Activated CD8-positive, alpha-beta T cell treated with anti-CD3 and anti-CD28 coated beads, Interleukin-2, amount 10 ng/mL, durations not matched to agents 7 days and 5 days (primary cell): ENCODE results near the gene DCTN2. TPM values are rescaled to one million over a fixed set of nuclear protein-coding genes. Genes with fewer than 3 reads are reported as not detected.
A peak's percentile ranks its signal among the peaks of the same experiment; 100 is the strongest.
"Not testable (repeated sequence)": the region's sequence is repeated elsewhere in the genome, so short reads cannot be mapped to it uniquely, and the experiment has no call there.

Source experiments
- ATAC-seq: fragments of 150-1000 bp; cut with Tn5 transposase; one replicate; pipeline ENCODE4 v1.10.0; 2021; ENCODE audit warnings: moderate library complexity
- CTCF ChIA-PET: fragments of 350-600 bp; sonication (Branson Sonifier 250); formaldehyde crosslinking; loops from one replicate; lab custom pipeline; 2021; ENCODE audit warnings: antibody characterized with exemption; lab: Charles Lee
- POLR2A ChIA-PET: fragments of 350-600 bp; sonication (Branson Sonifier 250); formaldehyde crosslinking; loops from one replicate; lab custom pipeline; 2021; ENCODE audit warnings: antibody characterized with exemption; lab: Charles Lee
- DNase-seq: peaks from one replicate; pipeline ENCODE4 v3.0.0-alpha.2; 2020
- H3K27ac Mint-ChIP-seq: one replicate; pipeline ENCODE4 v1.8.0; 2021; ENCODE audit warnings: mild to moderate bottlenecking, mixed read lengths
- H3K27me3 Mint-ChIP-seq: one replicate; pipeline ENCODE4 v1.8.0; 2021; ENCODE audit warnings: low read depth, mixed read lengths
- H3K36me3 Mint-ChIP-seq: one replicate; pipeline ENCODE4 v1.8.0; 2021; ENCODE audit warnings: low read depth, mixed read lengths
- H3K4me1 Mint-ChIP-seq: one replicate; pipeline ENCODE4 v1.8.0; 2021; ENCODE audit warnings: low read depth, mixed read lengths
- H3K4me3 Mint-ChIP-seq: one replicate; pipeline ENCODE4 v1.8.0; 2021; ENCODE audit warnings: mild to moderate bottlenecking, mixed read lengths
- H3K9me3 Mint-ChIP-seq: one replicate; pipeline ENCODE4 v1.8.0; 2022; ENCODE audit warnings: mixed read lengths; ENCODE audit not compliant: insufficient read depth
- total RNA-seq, 2 experiments: library from RNA; stranded (reverse); gene quantifications; one replicate each; pipeline ENCODE4 v1.2.3, GENCODE V29; 2021

Gene DCTN2
- 10 to 100 TPM; 89.3 to 96.5 TPM for total RNA-seq

DNA sequence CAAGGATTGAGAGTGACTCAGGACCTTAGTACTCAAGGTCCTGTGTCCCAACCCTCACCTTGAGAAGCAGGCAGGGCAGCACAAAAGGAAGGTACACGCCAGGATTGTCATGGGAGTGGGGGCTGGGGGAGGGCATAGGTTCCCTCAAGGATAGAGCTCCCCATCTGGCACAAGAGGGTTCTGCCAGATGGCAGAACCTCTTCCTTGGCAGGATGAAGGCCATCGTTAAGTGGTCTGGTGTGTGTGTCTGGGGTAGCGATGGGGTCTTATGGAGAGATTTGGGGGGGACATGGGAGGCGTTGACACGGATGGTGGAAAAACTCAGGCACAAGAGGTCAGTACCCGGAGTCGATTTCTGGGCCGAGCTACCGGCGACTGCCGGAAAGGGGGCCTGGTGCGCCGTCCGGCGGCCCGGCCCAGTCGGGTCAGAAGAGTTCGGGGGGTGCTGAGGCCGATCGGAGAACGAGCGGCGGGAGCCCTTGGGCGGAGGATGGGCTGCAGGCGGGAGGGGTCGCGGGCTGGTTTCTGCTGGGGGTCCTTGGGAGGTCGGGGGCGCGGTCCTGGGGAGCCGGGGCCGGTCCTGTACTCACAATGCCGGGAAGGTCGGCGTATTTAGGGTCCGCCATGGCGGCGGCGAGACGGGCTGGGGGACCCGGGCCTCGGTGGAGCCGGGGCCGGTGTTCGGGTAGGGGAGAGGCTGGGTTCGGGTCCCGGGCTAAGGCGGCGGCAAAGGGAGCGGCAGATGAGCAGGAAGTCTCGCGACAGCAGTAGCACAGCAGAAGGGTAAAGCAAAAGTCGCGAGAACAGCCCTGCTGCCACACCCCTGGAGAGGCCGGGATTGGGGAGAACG, at the start of gene DCTN2:
Gene DCTN2, minus strand, starts transcription at position 755 of the 850 bp plus-strand sequence. Its CDS starts 129 bp downstream, at position 626.
- peaks cover 53% of the 10 kb centered on the region for H3K4me1 Mint-ChIP-seq

GRCh38 chr12:57593187-57593586, 46.2 kb upstream of the DCTN2 start:
- ChIA-PET CTCF (interaction anchor here (1.1 to 4.8 kb wide), 9 partner anchors 10 to 163 kb away, joined by 3 to 49 read pairs (median 4); no protein-coding TSS in a partner anchor), POLR2A (interaction anchor here (0.6 to 1.3 kb wide), 2 partner anchors 10 to 12 kb away, joined by 3 to 5 read pairs; no protein-coding TSS in a partner anchor)
- DNase-seq (no peak), ATAC-seq (no peak)
- Mint-ChIP-seq H3K4me3 (no peak overlapping the region), H3K27ac (no peak overlapping the region), H3K4me1 (peaks cover 28% of the 10 kb centered on the region), H3K27me3 (no peaks in the 10 kb centered on the region), H3K9me3 (no peaks in the 10 kb centered on the region), H3K36me3 (peaks cover 28% of the 10 kb centered on the region)

More for the DNA sequence above, at the start of gene DCTN2:
- H3K4me3 Mint-ChIP-seq = peak within 1 kb of the TSS; percentile 100
- peak within 1 kb of the TSS; percentile 97 for H3K27ac Mint-ChIP-seq
- DNase-seq = peak; percentile 98
- peaks cover 13% of the 10 kb centered on the region for H3K36me3 Mint-ChIP-seq
- POLR2A ChIA-PET = interaction anchor here (0.6 to 1.8 kb wide), 6 partner anchors 9 to 29 kb away, joined by 3 to 11 read pairs (median 3); partner anchors contain the start of gene DDIT3
- CTCF ChIA-PET = interaction anchor here (0.7 to 2.5 kb wide), 8 partner anchors 9 to 333 kb away, joined by 3 to 16 read pairs (median 5); no protein-coding TSS in a partner anchor
- H3K27me3 Mint-ChIP-seq = peaks cover 9% of the 10 kb centered on the region
- ATAC-seq = peak; percentile 98
- H3K9me3 Mint-ChIP-seq = no peaks in the 10 kb centered on the region

DNA sequence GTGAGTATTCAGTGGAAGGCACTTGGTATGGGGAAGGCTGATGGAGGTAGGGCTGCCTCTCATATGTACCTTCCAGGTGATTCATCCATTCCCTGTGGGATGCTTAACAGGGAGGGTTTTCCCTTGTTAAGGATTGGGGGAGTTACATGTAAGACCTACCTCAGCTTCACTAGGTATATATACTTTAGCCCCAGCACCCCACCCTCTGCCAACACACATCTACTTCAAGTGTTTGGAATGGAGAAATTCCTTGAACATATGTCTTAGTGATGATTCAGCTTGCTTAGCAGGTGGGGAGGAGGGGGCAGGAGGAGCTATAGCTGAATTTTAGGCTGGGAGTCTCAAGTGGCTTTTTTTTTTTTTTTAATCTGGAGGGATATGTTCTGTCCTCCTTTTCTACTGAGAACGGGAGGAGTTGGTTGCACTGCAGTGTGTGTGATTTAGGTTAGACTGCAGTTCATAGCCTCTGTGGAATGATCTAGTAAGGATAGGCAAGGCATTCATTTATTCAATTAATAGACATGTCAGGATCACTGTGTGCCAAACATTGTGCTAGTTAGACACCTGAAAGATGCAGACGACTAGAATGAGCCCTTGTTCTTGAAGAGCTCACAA, 45.7 kb upstream of the DCTN2 start:
- DNase-seq (no peak), ATAC-seq (no peak)
- H3K27me3 Mint-ChIP-seq = no peaks in the 10 kb centered on the region
- peak overlapping the region; percentile 85 for H3K4me3 Mint-ChIP-seq
- POLR2A ChIA-PET = interaction anchor here (0.7 to 2.2 kb wide), 3 partner anchors 13 to 73 kb away, joined by 3 to 12 read pairs (median 5); no protein-coding TSS in a partner anchor
- no peaks in the 10 kb centered on the region for H3K9me3 Mint-ChIP-seq
- H3K36me3 Mint-ChIP-seq = peaks cover 26% of the 10 kb centered on the region
- H3K4me1 Mint-ChIP-seq = peaks cover 28% of the 10 kb centered on the region
- no peak overlapping the region for H3K27ac Mint-ChIP-seq
- CTCF ChIA-PET = interaction anchor here (0.9 to 4.8 kb wide), 9 partner anchors 10 to 164 kb away, joined by 3 to 49 read pairs (median 4); no protein-coding TSS in a partner anchor

DNA sequence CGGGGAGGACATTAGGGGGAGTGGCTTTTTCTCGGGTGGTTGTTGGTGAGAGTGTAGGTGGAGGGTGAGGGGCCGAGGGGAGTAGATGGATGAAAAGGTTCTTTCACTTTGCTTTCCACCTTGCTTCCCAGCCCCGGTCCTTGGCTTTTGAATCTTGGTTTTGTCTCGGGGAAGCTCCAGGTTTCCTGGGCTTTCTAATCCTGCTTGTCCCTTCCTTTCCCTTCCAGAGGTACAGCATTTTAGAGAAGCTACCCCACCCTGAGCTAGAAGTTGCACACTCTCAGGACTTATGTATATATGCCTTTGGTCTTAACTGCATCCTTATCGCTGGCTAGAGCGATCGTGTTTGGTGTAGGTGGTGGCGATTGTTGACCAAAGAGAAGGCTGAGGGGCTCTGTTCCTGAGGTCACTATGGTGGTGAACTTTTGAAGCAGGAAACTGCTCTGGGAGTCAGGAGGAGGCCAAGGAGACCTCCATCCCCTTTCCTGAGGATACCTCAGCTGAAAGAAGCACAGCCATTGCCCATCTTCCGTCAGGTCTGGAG, 44.9 kb upstream of the DCTN2 start:
- H3K27ac Mint-ChIP-seq = peak overlapping the region; percentile 84
- H3K9me3 Mint-ChIP-seq = no peaks in the 10 kb centered on the region
- peaks cover 28% of the 10 kb centered on the region for H3K4me1 Mint-ChIP-seq
- POLR2A ChIA-PET = interaction anchor here (0.7 to 2.4 kb wide), 6 partner anchors 8 to 72 kb away, joined by 3 to 12 read pairs (median 4); partner anchors contain the start of gene ARHGEF25
- CTCF ChIA-PET = interaction anchor here (0.9 to 4.8 kb wide), 9 partner anchors 8 to 165 kb away, joined by 3 to 49 read pairs (median 4); partner anchors contain the start of gene ARHGEF25
- peaks cover 21% of the 10 kb centered on the region for H3K36me3 Mint-ChIP-seq
- ATAC-seq (no peak), DNase-seq (no peak)
- no peaks in the 10 kb centered on the region for H3K27me3 Mint-ChIP-seq
- peak overlapping the region; percentile 85 for H3K4me3 Mint-ChIP-seq

- Mint-ChIP-seq H3K4me1 (peaks cover 28% of the 10 kb centered on the region), H3K9me3 (no peaks in the 10 kb centered on the region), H3K4me3 (peak within 1 kb of the TSS; percentile 85), H3K27me3 (no peaks in the 10 kb centered on the region), H3K36me3 (peaks cover 18% of the 10 kb centered on the region), H3K27ac (peak within 1 kb of the TSS; percentile 84)
- DNase-seq (peak; percentile 85), ATAC-seq (peak; percentile 96)
- ChIA-PET POLR2A (interaction anchor here (0.7 to 2.4 kb wide), 8 partner anchors 9 to 129 kb away, joined by 3 to 12 read pairs (median 4); partner anchors contain the start of gene ARHGEF25), CTCF (interaction anchor here (0.9 to 4.8 kb wide), 7 partner anchors 8 to 166 kb away, joined by 3 to 49 read pairs (median 4); partner anchors contain the start of genes ARHGEF25 and B4GALNT1)
Measured at GRCh38 chr12:57590864-57591781, 44.1 kb upstream of the DCTN2 start, which contains the start of gene PIP4K2C. Gene PIP4K2C, plus strand, starts transcription at chr12:57591192. Its CDS starts 98 bp downstream, at chr12:57591290.

DNA sequence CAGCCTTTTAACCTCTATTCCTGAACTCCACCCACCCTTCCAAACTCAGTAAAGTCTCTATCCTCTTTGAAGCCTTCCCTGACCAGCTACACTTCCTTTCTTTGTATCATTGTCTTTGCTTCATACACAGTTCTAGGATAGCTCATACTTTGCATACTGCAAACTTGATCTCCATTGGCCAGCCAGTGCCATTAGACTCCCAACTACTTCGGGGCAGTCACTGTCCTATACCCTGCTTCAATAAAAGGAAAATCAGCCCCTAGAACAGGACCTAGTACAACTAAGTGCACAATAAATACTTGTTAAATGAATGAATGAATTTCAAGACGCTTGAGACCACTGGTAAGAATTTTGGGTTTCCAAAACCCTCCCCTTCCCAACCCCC, 43.5 kb upstream of the DCTN2 start:
- ATAC-seq (no peak), DNase-seq (no peak)
- Mint-ChIP-seq H3K4me1 (peaks cover 28% of the 10 kb centered on the region), H3K27ac (peak overlapping the region; percentile 84), H3K27me3 (no peaks in the 10 kb centered on the region), H3K9me3 (no peaks in the 10 kb centered on the region), H3K4me3 (peak overlapping the region; percentile 85), H3K36me3 (peaks cover 14% of the 10 kb centered on the region)
- ChIA-PET POLR2A (interaction anchor here (1.0 to 2.4 kb wide), 6 partner anchors 9 to 129 kb away, joined by 3 to 12 read pairs (median 4); partner anchors contain the start of gene ARHGEF25), CTCF (interaction anchor here (0.6 to 4.8 kb wide), 5 partner anchors 8 to 167 kb away, joined by 3 to 49 read pairs (median 4); partner anchors contain the start of gene B4GALNT1)

GRCh38 chr12:57588951-57589610, 42.1 kb upstream of the DCTN2 start:
- H3K36me3 Mint-ChIP-seq, H3K9me3 Mint-ChIP-seq, H3K27me3 Mint-ChIP-seq, ATAC-seq, H3K27ac Mint-ChIP-seq, DNase-seq, POLR2A ChIA-PET, H3K4me3 Mint-ChIP-seq: not testable (repeated sequence)
- CTCF ChIA-PET = interaction anchor here (2.6 kb wide), 1 partner anchor 31 kb away, joined by 10 read pairs; no protein-coding TSS in a partner anchor
- peaks cover 28% of the 10 kb centered on the region for H3K4me1 Mint-ChIP-seq

GRCh38 chr12:57586832-57587429, 39.9 kb upstream of the DCTN2 start:
- H3K36me3 Mint-ChIP-seq = no peaks in the 10 kb centered on the region
- no peak overlapping the region for H3K4me3 Mint-ChIP-seq
- CTCF ChIA-PET = interaction anchor here (1.0 kb wide), 1 partner anchor 28 kb away, joined by 4 read pairs; no protein-coding TSS in a partner anchor

DNA sequence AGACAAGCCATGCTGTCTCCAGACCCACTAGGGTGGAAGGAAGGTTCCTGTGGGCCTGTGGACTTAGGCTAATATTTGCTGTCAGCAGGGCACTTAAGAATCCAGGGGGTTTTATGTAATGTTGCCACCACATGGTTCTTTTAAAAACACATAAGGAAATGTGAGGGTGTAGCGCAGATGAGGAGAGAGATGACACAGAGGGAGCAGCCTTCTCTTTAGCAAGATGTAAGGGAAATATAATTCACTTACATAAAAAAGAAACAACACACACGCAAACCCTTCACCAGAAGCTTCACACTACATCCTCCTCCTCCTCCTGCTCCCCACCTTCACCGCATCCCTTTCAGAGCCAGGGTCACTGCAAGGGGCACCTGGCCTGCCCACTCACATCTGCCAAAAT, 39.1 kb upstream of the DCTN2 start:
- ATAC-seq = no peak
- ChIA-PET CTCF (interaction anchor here (1.6 to 5.9 kb wide), 3 partner anchors 35 to 48 kb away, joined by 5 to 87 read pairs (median 32); partner anchors contain the start of gene B4GALNT1), POLR2A (no interaction called here)
- DNase-seq = no peak
- H3K4me1 Mint-ChIP-seq = peaks cover 11% of the 10 kb centered on the region
- no peaks in the 10 kb centered on the region for H3K9me3 Mint-ChIP-seq
- no peaks in the 10 kb centered on the region for H3K27me3 Mint-ChIP-seq
- H3K36me3 Mint-ChIP-seq = no peaks in the 10 kb centered on the region
- no peak overlapping the region for H3K27ac Mint-ChIP-seq
- H3K4me3 Mint-ChIP-seq = no peak overlapping the region

More at GRCh38 chr12:57586832-57587429, 39.9 kb upstream of the DCTN2 start:
- no peak for DNase-seq
- H3K4me1 Mint-ChIP-seq = peaks cover 16% of the 10 kb centered on the region
- H3K27me3 Mint-ChIP-seq = no peaks in the 10 kb centered on the region
- H3K27ac Mint-ChIP-seq = no peak overlapping the region
- POLR2A ChIA-PET = no interaction called here
- ATAC-seq = no peak
- no peaks in the 10 kb centered on the region for H3K9me3 Mint-ChIP-seq
